ENCODE measurements around the gene CAMK2G.
A peak's percentile ranks its signal among the peaks of the same experiment; 100 is the strongest.
"Not testable (repeated sequence)": the region's sequence is repeated elsewhere in the genome, so short reads cannot be mapped to it uniquely, and the experiment has no call there.

The CAMK2G gene

DNA sequence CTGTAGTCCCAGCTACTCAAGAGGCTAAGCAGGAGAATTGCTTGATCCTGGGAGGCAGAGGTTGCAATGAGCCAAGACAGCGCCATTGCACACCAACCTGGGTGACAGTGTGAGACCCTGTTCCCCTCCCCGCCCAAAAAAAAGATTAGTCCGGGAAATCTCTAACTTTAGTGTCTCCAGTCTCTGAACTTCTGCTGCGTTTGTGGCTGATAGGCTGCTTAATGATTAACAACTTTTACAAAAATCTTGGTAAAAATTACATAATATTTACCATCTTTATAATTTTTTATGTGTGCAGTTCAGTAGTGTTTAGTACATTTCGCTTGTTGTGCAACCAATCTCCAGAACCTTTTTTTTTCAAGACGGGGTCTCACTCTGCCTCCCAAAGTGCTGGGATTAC, 26.9 kb upstream of the CAMK2G start:
- DNase-seq, result no peak

DNA sequence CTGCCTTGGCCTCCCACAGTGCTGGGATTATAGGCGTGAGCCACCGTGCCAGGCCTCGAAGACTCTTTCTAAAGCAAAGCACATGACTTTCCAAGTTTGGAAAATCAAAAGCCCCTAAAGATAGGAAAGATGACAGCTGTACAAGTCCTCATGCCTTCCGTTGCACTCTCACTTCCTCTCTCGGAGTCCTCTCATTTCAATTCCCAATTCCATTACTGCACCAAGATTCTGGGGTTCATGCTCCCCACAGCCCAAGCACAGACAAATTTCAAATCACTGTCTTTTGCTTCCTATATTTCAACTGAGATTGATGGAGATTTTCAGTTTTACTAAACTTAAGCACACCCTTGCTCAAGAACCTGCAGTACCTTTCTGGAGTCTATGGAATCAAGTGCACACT, 25.7 kb upstream of the CAMK2G start:
- DNase-seq, result no peak

DNA sequence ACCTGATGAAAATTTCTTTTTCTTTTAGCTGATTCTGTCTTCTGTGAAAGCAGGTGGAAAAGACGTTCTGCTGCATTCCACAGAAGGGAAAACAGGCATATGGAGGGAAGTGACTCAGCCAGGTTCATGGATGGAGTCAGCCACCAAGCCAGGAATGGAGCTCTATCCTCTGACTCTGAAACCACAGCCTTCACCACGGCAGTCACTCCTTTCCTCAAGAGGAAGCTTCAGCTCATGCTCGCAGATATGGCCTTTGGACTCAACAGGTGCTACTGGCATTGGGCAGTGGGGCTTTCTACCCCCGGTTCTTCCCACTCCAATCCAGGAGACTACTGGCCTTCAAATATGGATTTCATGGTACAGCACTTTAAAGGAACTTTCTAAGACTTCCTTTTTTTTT, 25.1 kb upstream of the CAMK2G start:
- no peak for DNase-seq

DNA sequence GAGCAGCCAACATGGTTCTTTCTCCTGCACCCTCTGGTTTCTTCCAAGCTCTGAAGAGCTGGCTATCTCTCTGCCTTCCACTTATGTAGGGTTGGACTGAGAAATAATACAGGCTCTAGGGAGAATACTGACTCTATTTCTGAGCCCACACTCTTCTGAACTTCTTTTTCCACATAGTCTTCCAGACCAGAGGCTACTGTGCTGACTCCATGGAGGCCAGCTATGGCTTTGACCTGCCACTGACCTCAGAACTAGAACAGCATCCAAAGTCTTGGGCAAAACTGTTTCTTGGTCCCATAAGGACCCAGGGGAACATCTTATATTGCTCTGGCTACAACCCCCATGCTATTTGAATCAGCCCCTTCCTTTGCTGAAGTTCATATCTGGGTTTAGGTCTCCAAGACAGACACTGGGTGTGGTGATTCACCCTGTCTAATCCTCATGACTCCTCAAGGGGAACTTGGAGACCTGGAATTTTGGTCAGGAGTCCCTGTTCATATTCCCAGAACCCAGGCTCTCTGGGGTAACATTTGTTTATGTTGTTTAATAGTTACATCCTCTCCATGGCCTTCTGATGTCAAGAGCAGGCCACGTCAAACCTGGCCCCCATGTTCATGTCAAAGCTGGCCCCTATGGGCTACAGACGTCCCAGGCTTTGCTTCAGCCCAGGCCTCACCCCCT, 24.5 kb upstream of the CAMK2G start:
- no peak for DNase-seq

DNA sequence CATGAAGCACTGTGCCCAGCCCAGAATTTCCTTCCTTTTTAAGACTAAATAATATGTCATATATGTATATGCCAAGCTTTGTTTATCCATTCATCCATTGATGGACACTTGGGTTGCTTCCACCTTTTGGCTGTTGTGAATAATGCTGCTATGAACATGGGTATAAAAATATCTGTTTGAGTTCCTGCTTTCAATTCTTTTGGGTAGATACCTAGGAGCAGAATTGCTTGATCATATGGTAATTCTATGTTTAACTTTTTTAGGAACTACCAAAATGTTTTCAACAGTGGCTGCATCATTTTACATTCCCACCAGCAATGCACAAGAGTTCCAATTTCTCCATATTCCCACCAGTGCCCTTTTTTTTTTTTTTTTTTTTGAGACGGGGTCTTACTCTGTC, 23.3 kb upstream of the CAMK2G start:
- no peak for DNase-seq

DNA sequence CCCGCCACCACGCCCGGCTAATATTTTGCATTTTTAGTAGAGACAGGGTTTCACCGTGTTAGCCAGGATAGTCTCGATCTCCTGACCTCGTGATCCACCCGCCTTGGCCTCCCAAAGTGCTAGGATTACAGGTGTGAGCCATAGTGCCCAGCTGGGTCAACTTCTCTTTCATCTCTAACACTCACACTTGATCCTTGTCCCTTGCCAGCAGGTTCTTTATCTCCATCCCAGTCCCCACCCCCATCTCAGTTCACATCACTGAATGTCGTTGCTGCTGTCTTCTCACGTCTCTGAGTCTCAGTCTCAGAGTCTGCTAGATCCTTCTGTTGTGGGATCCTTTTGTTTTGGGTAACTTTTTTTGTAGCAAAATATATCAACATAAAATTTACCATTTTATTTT, 21.0 kb upstream of the CAMK2G start:
- DNase-seq, result not testable (repeated sequence)

DNA sequence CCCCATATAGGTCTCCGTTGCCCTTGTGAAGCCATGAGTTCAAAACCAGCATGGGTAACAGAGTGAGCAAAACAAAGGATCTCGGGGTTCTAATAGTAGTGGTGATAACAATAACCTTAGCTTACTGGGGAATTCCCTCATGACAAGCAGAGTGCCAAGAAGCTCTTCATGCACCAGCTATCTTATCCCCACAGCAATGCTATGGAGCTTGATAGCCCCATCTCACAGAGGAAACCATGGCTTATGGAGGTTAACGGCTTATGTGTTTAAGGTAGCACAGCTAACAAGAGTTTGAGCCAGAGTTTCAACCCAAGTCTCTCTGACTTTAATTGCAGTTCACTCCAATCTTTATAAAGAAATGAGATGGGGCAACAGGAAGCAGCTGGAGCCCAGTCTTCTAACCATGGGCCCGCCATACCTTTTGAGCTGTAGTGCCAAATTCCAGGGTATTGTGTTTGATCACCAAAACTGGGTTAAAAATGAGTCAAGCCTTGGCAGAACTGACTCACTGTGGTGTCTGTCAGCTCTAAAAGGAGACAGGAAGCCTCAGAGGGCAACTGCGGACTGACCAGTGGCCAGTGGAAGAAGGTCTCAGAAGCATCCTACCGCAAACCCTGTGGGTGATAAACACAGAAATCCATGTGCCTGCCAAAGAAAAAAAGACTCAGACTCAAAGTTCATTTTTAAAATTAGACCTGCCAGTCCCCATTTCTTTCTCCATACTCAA, 20.1 kb upstream of the CAMK2G start:
- peak; percentile 32 to 41 for DNase-seq

DNA sequence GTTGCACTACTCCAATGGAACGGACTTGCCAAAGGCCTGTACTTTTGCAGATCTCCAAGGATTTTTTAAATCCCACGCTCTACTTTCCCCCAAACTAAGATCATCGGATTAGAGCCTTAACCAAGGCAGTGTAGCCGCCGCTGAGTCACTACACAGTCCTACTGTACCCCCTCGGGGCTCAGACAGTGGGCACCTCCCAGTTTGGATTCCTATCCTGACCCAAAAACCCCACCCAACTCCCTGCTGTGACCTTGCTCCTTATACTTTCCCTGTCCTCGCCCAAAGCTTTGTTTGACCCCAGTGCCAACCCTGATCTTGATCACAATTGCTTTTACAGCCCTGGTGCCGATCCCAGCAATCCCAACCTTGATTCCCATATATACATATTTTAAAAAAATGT, 19.1 kb upstream of the CAMK2G start:
- no peak for DNase-seq

DNA sequence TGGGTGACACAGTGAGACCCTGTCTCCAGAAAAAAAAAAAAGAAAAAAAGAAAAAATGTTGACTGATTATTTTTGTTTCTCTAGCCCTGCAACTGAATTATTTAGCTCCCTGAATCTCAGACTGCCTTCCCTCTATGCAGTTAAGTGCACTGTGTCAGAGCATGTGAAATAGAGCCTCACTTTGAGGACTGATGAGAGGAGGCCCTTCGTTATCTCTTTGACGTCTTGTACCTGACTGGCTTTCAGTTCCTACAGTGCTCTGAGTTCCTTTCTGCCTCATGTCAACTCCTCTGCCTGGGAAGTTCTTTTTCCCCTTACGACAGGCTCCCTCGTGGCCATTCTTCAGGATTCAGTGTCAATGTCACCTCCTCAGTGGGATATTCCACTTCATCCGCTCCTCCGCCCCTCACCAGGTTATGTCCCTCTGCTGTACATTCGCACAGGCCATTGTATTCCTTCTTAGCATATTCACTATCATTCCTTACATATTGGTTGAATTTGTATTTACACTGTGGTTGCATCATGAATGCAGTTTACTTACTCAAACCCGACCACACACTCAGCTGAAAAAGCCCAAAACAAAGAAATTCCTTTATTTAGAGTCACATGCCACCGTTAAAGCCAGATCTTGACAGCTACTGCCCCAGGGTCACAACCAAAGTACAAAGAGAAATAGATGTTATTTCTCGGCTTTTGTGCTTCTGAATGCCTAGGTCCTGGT, 18.1 kb upstream of the CAMK2G start:
- DNase-seq, result no peak

DNA sequence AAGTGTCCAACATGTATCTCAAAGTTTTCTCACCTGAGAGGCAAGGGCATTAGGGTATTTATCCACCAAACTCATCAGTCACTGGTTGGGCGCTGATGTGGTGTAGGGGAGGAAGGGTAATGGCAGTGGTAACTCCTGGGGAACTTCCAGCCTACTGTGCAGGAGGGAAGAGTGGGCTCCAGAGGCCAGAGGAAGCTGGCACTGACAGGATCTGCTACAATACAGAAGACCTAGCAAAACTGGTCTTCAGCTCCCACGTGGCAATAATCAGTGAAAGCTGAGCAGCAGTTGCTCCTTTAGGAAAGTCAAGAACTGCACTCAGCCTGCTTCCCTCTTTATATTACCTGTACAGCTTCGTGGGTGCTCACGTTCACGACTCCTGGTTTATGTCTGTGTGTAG, 17.2 kb upstream of the CAMK2G start:
- no peak for DNase-seq

DNA sequence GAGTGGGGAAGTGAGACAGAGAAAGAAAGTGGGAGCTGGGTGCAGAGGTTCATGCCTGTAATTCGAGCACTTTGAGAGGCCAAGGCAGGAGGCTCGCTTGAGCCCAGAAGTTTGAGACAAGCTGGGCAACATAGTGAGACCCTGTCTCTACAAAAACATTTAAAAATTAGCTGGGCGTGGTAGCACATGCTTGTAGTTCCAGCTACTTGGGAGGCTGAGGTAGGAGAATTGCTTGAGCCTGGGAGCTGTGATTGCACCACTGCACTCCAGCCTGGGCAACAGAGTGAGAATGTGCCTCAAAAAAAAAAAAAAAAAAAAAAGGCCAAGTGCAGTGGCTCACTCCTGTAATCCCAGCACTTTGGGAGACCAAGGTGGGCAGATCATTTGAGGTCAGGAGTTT, 16.5 kb upstream of the CAMK2G start:
- not testable (repeated sequence) for DNase-seq

DNA sequence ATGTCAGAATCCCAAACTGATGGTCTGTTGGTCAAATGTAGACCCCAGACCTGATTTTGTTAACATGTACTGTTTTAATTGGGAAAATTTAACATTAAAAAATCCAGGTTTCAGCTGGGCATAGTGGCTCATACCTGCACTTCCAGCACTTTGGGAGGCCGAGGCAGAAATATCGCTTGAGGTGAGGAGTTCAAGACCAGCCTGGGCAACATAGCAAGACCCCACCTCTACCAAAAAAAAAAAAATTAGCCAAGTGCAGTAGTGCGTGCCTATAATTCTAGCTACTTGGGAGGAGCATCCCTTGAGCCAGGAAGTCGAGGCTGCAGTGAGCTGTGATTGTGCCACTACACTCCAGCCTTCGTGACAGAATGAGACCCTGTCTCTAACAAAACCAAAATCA, 15.9 kb upstream of the CAMK2G start:
- DNase-seq, result no peak

DNA sequence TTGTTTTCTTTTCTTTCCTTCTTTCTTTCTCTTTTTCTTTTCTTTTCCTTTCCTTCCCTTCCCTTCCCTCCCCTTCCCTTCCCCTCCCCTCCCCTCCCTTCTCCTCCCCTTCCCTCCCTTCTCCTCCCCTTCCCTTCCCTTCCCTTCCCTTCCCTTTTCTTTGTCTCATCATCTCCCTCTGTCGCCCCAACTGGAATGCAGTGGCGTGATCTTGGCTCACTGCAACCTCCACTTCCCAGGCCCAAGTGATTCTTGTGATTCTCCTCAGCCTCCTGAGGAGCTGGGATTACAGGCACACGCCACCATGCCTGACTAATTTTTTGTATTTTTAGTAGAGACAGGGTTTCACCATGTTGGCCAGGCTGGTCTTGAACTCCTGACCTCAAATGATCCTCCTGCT, 15.1 kb upstream of the CAMK2G start:
- DNase-seq, result not testable (repeated sequence)

DNA sequence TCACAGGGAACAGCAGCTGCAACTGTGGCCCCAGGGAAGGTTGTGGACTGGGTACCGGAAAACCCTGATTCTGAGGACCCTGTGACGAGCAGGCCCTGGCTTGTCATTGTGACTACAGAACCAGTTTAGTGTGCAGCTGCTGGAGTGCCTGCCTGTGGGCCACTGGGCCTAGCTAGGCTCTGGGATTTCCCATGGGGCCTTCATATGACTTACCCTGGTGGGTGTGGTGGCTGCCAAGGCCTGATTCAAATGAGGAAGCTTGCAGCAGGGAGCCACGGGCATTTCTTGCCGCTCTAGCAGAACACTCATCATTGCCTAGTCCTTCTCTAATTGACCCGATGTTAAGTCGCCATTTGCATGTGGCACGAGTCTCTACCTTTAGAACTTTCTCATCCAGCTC, 14.7 kb upstream of the CAMK2G start:
- DNase-seq, result peak; percentile 50 to 60

DNA sequence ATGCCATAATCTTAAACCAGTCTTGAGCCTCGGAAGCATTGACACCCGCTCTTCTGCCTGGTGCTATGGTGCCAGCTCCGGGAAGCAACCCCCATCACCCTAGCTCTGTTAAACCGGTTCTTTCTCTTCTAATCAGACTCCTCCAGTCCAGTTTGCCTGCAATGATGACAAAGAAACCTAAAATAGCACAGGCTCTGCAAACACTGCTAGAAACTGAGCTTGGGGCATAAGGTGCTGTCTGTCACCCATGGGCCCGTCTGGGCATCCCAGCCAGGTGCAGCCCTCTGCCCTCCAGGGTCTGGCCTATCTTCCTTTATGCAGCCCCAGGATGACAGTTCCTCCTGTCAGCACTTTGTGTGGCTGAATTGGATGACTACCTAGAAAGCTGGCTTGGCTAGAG, 14.2 kb upstream of the CAMK2G start:
- no peak for DNase-seq

DNA sequence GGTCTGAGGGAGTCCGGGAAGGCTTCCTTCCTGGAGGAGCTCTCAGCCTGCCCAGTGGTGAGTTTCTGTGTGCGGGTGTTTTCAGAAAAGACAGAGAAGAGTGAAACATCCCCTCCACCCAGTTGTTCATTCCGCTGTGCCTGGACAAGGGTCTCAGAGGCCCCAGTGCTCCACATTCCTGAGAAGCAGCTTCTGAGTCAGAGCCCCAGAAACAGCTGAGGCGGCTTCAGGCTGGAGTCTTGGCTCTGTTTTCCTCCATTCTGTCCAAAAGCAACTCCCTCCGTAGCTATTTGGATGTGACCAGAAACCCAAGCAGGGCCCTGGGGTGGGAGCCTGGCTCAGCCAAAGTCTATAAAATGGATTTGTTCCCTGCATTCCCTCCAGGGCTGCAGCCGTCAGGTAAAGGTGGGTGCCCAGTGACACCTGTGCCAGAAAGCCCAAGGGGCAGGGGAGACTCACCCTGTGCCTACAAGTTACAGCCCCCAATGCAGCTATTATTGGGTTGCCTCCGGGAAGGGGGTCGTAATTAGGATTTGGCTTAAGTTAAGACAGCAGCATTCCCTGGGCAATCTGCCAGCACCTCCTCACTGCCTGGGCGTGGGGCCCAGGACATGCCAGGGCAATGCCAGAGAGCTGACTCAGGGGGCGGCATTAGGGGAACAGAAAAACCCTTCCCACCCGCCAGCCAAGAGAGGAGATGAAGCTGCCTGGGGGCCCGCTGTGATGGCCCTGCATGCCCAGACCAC, 13.1 kb upstream of the CAMK2G start:
- DNase-seq, result no peak

DNA sequence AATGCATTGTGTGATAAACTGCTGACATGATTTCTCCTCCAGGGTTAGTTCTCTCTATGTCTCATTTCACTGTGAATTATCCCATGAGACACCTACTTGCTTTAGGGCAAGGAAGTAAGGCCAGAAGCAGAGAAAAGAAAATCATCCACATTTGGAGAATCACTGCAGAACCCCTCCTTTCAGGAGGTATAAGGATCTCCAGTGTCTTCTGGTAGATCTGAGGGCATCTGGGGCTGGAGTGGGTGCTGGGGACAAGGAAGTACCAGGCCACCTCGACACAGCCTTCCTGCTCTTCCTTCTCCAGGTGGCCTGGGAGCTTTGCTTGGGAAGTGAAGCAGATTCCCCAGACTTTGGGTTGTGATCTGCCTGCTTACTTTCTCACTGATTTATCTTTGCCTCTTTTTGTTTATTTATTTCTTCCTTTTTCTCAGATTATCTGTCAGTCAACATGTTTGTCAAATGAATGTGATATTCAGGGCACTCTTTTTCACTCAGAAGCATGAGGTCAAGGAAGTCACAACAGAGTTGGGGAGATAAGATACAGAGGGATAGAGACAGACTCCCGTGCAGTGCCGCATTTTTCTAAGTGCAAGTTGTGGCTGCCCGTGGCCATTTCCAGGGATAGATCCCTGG, 12.4 kb upstream of the CAMK2G start:
- no peak for DNase-seq

DNA sequence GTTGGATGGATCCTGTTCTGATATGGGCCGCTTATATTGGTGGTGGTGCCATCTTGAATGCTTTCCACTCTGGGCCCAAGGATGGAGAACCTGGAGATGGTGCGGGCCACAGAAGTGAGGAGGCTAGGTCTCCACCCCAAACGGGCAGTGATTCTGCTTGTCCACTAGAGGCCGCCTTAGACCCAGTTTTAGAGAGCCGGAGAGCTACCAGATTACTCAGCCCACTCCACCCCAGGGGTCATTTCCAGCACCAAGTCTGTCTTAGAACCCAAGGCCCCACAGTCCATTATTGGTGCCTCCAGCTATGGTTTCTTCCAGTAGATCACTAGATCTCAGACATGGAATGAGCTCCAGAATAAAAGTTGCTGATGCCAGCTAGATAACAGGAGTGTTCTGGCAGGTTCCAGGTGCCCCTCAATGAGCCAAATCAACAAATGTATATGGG, 11.8 kb upstream of the CAMK2G start:
- peak; percentile 75 to 77 for DNase-seq

DNA sequence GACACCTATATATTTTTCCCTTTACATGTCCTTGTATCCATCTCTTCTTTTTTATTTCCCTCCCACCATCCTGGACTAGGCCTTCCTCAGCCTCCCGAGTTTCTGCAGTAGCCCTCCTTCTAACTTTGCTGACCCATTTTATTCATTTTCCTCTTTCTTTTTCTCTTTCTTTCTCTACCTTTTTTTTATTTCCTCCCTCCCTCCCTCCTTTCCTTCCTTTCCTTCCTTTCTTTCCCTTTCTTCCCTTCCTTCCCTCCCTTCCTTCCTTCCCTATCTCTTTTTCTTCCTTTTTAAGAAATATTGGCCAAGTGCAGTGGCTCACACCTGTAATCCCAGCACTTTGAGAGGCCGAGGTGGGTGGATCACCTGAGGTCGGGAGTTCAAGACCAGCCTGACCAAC, 9.7 kb upstream of the CAMK2G start:
- DNase-seq, result no peak

DNA sequence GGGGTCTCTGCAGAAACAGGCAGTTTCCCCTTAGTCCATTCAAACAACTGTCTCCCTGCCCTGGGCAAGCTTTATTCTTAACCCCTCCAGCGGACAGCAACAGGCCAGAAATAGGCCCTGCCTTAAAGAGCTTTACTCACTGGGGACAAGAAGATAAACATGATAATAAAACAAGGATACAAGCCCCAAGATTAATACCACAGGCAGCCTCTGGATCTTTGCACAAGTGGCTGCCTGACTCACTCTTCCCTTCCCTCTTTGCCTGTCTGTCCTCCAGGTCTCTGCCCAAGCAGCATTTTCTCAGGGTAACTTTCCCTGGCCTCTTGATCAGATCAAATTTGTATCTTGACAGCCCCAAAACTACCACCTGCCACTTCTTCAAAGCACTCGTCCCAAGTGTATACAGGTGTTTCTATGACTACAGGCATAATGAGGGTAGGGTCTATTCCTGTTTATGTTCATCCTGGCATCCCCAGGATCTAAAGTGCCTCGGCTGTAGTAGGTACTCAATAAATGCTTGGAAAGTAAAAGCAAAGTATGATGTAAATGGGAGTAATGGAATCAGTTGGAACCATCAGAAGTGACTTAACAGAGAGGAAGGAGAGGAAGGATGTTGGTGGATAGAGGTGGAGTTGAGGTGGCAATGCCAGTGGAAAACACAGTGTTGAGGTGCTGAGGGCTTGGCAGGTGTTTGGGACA, 7.0 kb upstream of the CAMK2G start:
- DNase-seq, result no peak

DNA sequence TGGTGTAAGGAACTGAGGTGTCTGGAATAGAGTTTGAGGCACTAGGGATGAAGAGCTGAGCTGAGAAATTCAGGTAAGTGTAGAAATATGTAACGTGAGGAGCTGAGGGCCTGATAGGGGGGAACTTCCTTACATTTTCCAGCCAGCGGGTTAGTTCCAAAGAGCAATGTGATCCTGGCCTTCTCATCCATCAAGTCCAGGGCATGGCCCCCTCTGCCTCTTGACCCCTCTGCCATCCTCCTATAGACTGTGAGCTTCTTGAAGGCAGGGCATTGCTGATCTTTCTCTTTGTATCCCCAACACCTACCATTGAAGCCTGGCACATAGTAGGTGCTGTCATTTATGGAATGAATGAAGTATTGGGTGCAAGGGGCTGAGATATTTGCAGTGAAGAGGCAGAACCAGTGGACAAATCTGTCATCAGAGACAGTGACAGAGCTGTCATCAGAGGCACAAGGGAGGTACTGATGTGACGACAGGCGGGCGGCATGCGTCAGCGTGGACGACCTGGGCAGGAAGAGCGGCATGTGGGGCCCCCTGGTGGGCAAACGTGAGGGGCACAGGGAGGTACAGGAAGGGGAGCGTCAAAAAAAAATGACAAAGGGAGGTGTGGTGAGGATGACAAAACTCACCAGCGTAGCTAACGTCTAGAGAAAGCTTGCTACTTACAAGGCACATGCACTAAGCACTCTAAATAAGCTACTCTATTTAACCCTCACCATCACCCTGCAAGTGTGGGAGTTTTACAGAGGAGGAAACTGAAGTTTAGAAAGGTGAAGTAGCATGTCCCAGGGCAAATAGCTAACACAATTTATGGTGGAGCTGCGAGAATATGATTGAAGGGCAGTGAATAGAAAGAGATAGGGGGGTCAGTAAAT, 5.2 kb upstream of the CAMK2G start:
- DNase-seq, result peak; percentile 94 to 95

Data from activated T-cell treated with anti-CD3 and anti-CD28 coated beads, Interleukin-2, amount 50 U/mL, for 48 hours (primary cell).